HCT116 (cell line): ENCODE results near the gene RNASE8. TPM values are rescaled to one million over a fixed set of nuclear protein-coding genes. Genes with fewer than 3 reads are reported as not detected.

Experiments used
- ATAC-seq: fragments of 200-7000 bp; cut with Tn5 transposase; 2 replicates; pipeline ENCODE4 v1.9.1; 2020; ENCODE audit warnings: mild to moderate bottlenecking, moderate library complexity
- BruUV-seq: library from RNA; stranded (reverse); fragments of 400-500 nt; replicated peaks from 2 replicates; lab custom pipeline; 2021; lab: Mats Ljungman, UMichigan
- CTCF ChIA-PET: fragments of 300-600 bp; sonication (Branson Sonifier 250); formaldehyde crosslinking; loops from one replicate; lab custom pipeline; 2021; ENCODE audit warnings: antibody characterized with exemption; lab: Charles Lee
- POLR2A ChIA-PET: fragments of 300-600, 350-600 bp; sonication (Branson Sonifier 250); formaldehyde crosslinking; loops from one replicate; lab custom pipeline; 2021; ENCODE audit warnings: antibody characterized with exemption; lab: Charles Lee
- RAD21 ChIA-PET, 2 experiments: fragments of 300-600 bp; sonication (Branson Sonifier 250); formaldehyde crosslinking; loops; one replicate each; lab custom pipeline; 2023; ENCODE audit warnings: low total read pairs in 2 of 2; ENCODE audit not compliant: uncharacterized antibody in 2 of 2, unreplicated experiment in 2 of 2, low non-redundant PET in 1 of 2; lab: Charles Lee
- DNase-seq: peaks from one replicate; pipeline ENCODE4 v3.0.0-alpha.2; 2010; ENCODE audit warnings: low read depth, low spot score
- H2AFZ ChIP-seq: fragments of 200-600 bp; shearing (Covaris generic), sonication (generic); 2 replicates; pipeline ENCODE4 v1.6.1; 2017; ENCODE audit warnings: low read depth, mixed run types, mixed read lengths, antibody characterized with exemption, low read length; ENCODE audit not compliant: poor library complexity, severe bottlenecking
- H3K27ac ChIP-seq: 2 replicates; pipeline ENCODE4 v1.5.1; 2012; ENCODE audit warnings: low read depth, low read length
- H3K27me3 ChIP-seq: fragments of 200-600 bp; sonication (generic); 2 replicates; pipeline ENCODE4 v1.6.1; 2016; ENCODE audit warnings: mixed run types, low read length, mixed read lengths; ENCODE audit not compliant: insufficient read depth
- H3K36me3 ChIP-seq, 2 experiments: fragments of 200-500 bp in 1 of 2; fragments of 200-600 bp in 1 of 2; sonication (Bioruptor generic) in 1 of 2; sonication (generic) in 1 of 2; 2 replicates each; pipeline versions ENCODE4 v1.5.1 to v1.6.1; 2014 to 2016; ENCODE audit warnings: low read length in 2 of 2, inconsistent platforms in 1 of 2, mixed read lengths in 1 of 2, mixed run types in 1 of 2; ENCODE audit not compliant: insufficient read depth in 2 of 2, control insufficient read depth in 1 of 2
- H3K4me1 ChIP-seq, 2 experiments: fragments of 200-600 bp in 1 of 2; sonication (generic) in 1 of 2; 2 replicates each; pipeline versions ENCODE4 v1.5.1 to v1.6.1; 2012 to 2017; ENCODE audit warnings: low read length in 2 of 2, inconsistent platforms in 1 of 2, mild to moderate bottlenecking in 1 of 2, mixed read lengths in 1 of 2, mixed run types in 1 of 2, moderate library complexity in 1 of 2; ENCODE audit not compliant: insufficient read depth in 2 of 2, control insufficient read depth in 1 of 2
- H3K4me2 ChIP-seq: fragments of 200-600 bp; sonication (generic); 2 replicates; pipeline ENCODE4 v1.6.1; 2017; ENCODE audit warnings: mixed run types, low read length, mixed read lengths
- H3K4me3 ChIP-seq, 2 experiments: fragments of 200-600 bp in 1 of 2; sonication (generic) in 1 of 2; replicated peaks in 1 of 2; 2 replicates each; pipeline ENCODE4 v1.5.1; 2011 to 2016; ENCODE audit warnings: low read length in 2 of 2, control low read depth in 1 of 2, low read depth in 1 of 2, mild to moderate bottlenecking in 1 of 2, mixed read lengths in 1 of 2, mixed run types in 1 of 2
- H3K79me2 ChIP-seq: fragments of 200-600 bp; sonication (generic); 2 replicates; pipeline ENCODE4 v1.6.1; 2017; ENCODE audit warnings: mild to moderate bottlenecking, mixed run types, low read length, moderate library complexity, mixed read lengths; ENCODE audit not compliant: insufficient read depth
- H3K9ac ChIP-seq: fragments of 200-600 bp; sonication (generic); 2 replicates; pipeline ENCODE4 v1.6.1; 2016; ENCODE audit warnings: low read length, mixed read lengths
- H3K9me2 ChIP-seq: fragments of 200-600 bp; sonication (generic), shearing (Covaris generic); 2 replicates; pipeline ENCODE4 v1.6.1; 2017; ENCODE audit warnings: mixed run types, mild to moderate bottlenecking, moderate library complexity; ENCODE audit not compliant: insufficient read depth
- H3K9me3 ChIP-seq, 2 experiments: fragments of 200-500 bp in 1 of 2; fragments of 200-600 bp in 1 of 2; sonication (Bioruptor generic) in 1 of 2; sonication (generic) in 1 of 2; 2 replicates each; pipeline ENCODE4 v1.6.1; 2014 to 2017; ENCODE audit warnings: low read length in 2 of 2, mixed read lengths in 2 of 2, inconsistent platforms in 1 of 2, low read depth in 1 of 2, mild to moderate bottlenecking in 1 of 2, mixed run types in 1 of 2, moderate library complexity in 1 of 2; ENCODE audit not compliant: control insufficient read depth in 1 of 2, insufficient read depth in 1 of 2
- H4K20me1 ChIP-seq: fragments of 200-600 bp; sonication (generic), shearing (Covaris generic); 2 replicates; pipeline ENCODE4 v1.6.1; 2017; ENCODE audit warnings: mixed run types, mild to moderate bottlenecking, moderate library complexity; ENCODE audit not compliant: insufficient read depth
- POLR2A ChIP-seq: IDR thresholded peaks from 2 replicates; pipeline ENCODE4 v1.7.0; 2011; ENCODE audit warnings: borderline replicate concordance; ENCODE audit not compliant: insufficient read depth, insufficient read length; ENCODE audit errors: extremely low read depth
- RAD21 ChIP-seq: IDR thresholded peaks from 2 replicates; pipeline ENCODE4 v1.6.1; 2012; ENCODE audit warnings: low read depth, mild to moderate bottlenecking
- intact Hi-C: fragments of 100-400 bp; cut with micrococcal nuclease; formaldehyde crosslinking; loops from 2 replicates; pipeline ENCODE4 v1.10.0; 2022
- total RNA-seq: library from RNA; stranded (reverse); gene quantifications from one replicate; pipeline ENCODE4 v1.2.1, GENCODE V29; 2021; ENCODE audit not compliant: unreplicated experiment
- TF ChIP-seq, protein P1 (sequence below), 3 experiments: fragments of 200-600 bp in 1 of 3; sonication (generic) in 1 of 3; IDR thresholded peaks in 2 of 3; conservative IDR thresholded peaks in 1 of 3; 2 replicates each; pipeline ENCODE4 v1.5.1; 2012 to 2017; ENCODE audit warnings: low read depth in 2 of 3, low read length in 2 of 3, antibody characterized with exemption in 1 of 3, borderline replicate concordance in 1 of 3, control low read depth in 1 of 3, mild to moderate bottlenecking in 1 of 3, mixed read lengths in 1 of 3, mixed run types in 1 of 3, moderate library complexity in 1 of 3; ENCODE audit not compliant: insufficient read depth in 1 of 3

The RNASE8 gene
- total RNA-seq, 1 experiment from 2014 or later = not detected

- ChIA-PET RAD21 (interaction anchor here (0.9 to 1.3 kb wide), 3 partner anchors 23 to 38 kb away, joined by 3 to 8 read pairs (median 3); no protein-coding TSS in a partner anchor), POLR2A (interaction anchor here (0.8 to 2.6 kb wide), 2 partner anchors 38 to 52 kb away, joined by 3 to 14 read pairs; no protein-coding TSS in a partner anchor), CTCF (interaction anchor here (0.6 to 3.2 kb wide), 7 partner anchors 20 to 52 kb away, joined by 3 to 59 read pairs (median 5); no protein-coding TSS in a partner anchor)
- Histone ChIP-seq H3K27me3 (peaks cover 9% of the 10 kb centered on the region), H2AFZ (no peak overlapping the region), H3K9me2 (no peaks in the 10 kb centered on the region), H3K9me3 (no peaks in the 10 kb centered on the region), H3K9ac (no peak overlapping the region), H3K4me2 (no peak overlapping the region), H3K4me3 (no peak overlapping the region), H3K36me3 (no peaks in the 10 kb centered on the region), H3K4me1 (peaks cover 7 to 28% of the 10 kb centered on the region in 2 experiments), H4K20me1 (no peaks in the 10 kb centered on the region), H3K79me2 (no peaks in the 10 kb centered on the region), H3K27ac (no peak overlapping the region)
- BruUV-seq = no TSS peak
- intact Hi-C loops = no loop called here
- peak; percentile 41 for ATAC-seq
- TF ChIP-seq RAD21 (peak; percentile 57), POLR2A (no peak)
- TF ChIP-seq, protein P1, sequence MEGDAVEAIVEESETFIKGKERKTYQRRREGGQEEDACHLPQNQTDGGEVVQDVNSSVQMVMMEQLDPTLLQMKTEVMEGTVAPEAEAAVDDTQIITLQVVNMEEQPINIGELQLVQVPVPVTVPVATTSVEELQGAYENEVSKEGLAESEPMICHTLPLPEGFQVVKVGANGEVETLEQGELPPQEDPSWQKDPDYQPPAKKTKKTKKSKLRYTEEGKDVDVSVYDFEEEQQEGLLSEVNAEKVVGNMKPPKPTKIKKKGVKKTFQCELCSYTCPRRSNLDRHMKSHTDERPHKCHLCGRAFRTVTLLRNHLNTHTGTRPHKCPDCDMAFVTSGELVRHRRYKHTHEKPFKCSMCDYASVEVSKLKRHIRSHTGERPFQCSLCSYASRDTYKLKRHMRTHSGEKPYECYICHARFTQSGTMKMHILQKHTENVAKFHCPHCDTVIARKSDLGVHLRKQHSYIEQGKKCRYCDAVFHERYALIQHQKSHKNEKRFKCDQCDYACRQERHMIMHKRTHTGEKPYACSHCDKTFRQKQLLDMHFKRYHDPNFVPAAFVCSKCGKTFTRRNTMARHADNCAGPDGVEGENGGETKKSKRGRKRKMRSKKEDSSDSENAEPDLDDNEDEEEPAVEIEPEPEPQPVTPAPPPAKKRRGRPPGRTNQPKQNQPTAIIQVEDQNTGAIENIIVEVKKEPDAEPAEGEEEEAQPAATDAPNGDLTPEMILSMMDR (IDR thresholded peaks at IDR 0.05 in 2 of 3, conservative IDR thresholded peaks at IDR 0.05 in 1 of 3; ENCODE audit: borderline replicate concordance in 1 of 3, insufficient read depth in 1 of 3, low read depth in 2 of 3, low read length in 2 of 3) = peak; percentile 30 to 52 (median 40); a peak in 4 of 6 replicates
- DNase-seq = peak; percentile 19
Observed at GRCh38 chr14:21066882-21067502, 9.4 kb downstream of the RNASE8 start.
